GM06990 (cell line): ENCODE data around the gene CLRN3.

Source experiments
- DNase-seq: peaks from one replicate; pipeline ENCODE4 v3.0.0-alpha.2; 2011; ENCODE audit not compliant: insufficient read length; ENCODE audit errors: extremely low read depth
- H3K27me3 ChIP-seq: replicated peaks from 2 replicates; pipeline ENCODE4 v1.6.0; 2011; ENCODE audit warnings: low read length; ENCODE audit not compliant: control insufficient read depth, insufficient read depth
- H3K36me3 ChIP-seq: 2 replicates; pipeline ENCODE4 v1.5.1; 2011; ENCODE audit warnings: low read length; ENCODE audit not compliant: control insufficient read depth, insufficient read depth
- H3K4me3 ChIP-seq: replicated peaks from 2 replicates; pipeline ENCODE4 v1.5.1; 2011; ENCODE audit warnings: low read depth, mild to moderate bottlenecking, control low read depth, low read length
- TF ChIP-seq, protein P1 (sequence below): IDR thresholded peaks from 2 replicates; pipeline ENCODE4 v1.5.1; 2011; ENCODE audit warnings: low read length, control low read depth, mild to moderate bottlenecking, inconsistent platforms; ENCODE audit not compliant: insufficient read depth, poor library complexity, severe bottlenecking

The CLRN3 gene

DNA sequence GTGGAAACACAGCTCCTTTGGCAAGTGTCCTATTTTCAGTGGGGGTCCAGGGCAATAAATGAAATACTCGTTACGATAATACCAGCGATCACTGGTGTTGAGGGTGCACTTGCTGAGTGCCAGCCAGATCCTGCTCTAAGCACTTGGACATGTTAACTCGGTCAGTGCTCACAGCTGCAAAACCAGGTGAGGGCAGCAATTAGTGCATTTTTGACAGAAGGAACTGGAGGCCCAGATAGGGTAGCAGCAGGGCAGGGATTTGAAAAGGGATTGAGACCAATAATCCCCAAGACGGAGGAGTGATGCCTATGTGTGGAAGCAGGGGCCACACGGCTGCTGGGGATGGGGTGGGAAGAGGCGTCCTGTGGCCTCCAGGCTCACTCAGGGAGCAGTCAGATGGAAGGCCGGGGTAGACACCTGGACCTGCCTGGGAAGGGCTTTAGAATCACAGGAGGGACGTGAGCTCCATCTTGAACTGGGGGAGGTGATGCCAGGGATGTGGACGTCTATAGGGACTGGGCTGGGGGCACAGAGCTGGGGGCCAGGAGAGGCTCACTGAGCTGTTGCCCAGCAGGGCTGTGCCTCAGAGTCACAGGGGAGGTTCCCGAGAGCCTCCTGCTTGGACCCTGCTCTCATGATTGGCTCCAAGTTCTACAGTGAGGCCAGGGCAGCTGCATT is 28.5 kb upstream of the CLRN3 start:
- TF ChIP-seq, protein P1, sequence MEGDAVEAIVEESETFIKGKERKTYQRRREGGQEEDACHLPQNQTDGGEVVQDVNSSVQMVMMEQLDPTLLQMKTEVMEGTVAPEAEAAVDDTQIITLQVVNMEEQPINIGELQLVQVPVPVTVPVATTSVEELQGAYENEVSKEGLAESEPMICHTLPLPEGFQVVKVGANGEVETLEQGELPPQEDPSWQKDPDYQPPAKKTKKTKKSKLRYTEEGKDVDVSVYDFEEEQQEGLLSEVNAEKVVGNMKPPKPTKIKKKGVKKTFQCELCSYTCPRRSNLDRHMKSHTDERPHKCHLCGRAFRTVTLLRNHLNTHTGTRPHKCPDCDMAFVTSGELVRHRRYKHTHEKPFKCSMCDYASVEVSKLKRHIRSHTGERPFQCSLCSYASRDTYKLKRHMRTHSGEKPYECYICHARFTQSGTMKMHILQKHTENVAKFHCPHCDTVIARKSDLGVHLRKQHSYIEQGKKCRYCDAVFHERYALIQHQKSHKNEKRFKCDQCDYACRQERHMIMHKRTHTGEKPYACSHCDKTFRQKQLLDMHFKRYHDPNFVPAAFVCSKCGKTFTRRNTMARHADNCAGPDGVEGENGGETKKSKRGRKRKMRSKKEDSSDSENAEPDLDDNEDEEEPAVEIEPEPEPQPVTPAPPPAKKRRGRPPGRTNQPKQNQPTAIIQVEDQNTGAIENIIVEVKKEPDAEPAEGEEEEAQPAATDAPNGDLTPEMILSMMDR: no peak
- H3K36me3 ChIP-seq: no peaks in the 10 kb centered on the region
- H3K27me3 ChIP-seq: no peaks in the 10 kb centered on the region; the same call in 1 of the 2 replicates
- DNase-seq: no peak
- no peak overlapping the region for H3K4me3 ChIP-seq

DNA sequence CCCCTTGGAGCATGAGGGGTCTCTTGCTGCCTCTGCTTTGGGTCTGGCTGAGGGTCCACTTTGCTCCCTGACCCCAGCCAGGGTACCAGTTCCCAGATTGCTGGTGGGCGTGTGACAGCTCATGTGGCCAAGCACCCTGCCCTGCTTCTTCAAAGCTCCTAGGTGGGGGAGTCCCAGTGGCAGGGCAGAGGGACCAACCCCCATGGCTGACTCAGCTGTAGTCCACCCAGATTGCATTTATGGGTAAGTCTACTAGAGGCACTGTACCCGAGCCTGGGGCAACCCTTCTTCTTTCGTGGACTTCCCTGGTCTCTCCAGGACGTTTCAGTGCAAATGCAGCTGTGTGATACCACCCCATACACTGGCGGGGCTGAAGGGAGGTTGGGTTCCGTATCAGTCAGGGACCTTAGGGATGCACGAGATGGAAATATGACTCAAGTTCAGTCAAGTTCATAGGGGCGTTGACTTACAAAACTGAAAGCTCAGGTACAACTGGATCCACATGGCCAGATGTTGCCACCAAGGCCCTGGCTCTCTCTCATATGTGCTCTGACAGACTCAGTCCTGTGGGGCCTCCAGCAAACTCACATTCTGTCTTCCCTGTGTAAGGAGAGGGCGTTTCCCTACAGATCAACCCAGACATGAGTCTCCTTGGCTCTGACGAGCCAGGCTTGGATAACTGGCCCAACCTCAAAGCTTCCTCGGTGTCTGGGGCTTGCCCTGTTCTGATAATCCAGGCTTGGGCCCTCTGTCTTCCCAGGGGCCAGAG is 27.7 kb upstream of the CLRN3 start:
- H3K36me3 ChIP-seq: no peaks in the 10 kb centered on the region
- TF ChIP-seq, protein P1: no peak
- DNase-seq: no peak
- H3K4me3 ChIP-seq: no peak overlapping the region
- no peaks in the 10 kb centered on the region; the same call in 1 of the 2 replicates for H3K27me3 ChIP-seq

DNA sequence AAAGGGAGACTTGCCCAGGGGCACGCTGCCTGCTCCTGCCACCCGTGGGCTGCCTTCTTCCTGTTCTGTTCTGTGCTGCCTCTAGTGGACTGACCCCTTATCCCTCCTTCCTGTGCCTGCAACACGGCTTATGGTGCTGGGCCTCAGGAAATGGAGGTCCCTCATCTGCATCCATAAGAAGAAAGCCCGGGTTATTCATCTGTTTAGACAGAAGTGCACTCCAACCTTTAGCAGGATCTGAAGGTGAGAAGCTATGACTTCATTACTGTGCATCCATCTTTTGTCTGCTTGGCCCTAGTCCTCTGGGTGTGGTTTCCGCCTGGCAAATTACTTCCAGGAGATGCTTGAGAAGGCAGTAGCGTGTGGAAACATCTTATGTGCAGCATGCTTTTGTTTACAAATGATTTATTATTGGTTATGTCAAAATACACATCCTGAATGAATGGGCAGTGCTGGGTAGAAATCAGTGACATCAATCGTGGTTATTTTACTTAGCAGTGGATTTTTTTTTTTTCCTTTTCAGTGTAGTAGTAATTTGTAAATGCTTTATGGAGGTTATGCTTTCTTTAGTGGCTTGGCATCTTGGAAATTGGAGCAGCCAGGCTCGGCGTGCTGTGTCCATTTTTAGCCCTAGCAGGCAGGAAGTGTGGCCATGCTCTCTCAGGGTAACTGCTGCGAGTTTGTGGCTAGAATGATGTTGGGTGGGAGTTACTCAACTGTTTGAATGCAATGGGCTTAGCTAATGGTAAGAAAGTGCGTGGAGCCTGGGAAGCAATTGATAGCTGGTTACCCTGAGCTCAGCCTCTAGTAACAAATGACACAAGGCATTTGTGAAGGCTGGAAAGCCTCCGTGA is 26.9 kb upstream of the CLRN3 start:
- no peak overlapping the region for H3K4me3 ChIP-seq
- H3K36me3 ChIP-seq: no peaks in the 10 kb centered on the region
- H3K27me3 ChIP-seq: no peaks in the 10 kb centered on the region; the same call in 1 of the 2 replicates
- TF ChIP-seq, protein P1: no peak
- no peak for DNase-seq

DNA sequence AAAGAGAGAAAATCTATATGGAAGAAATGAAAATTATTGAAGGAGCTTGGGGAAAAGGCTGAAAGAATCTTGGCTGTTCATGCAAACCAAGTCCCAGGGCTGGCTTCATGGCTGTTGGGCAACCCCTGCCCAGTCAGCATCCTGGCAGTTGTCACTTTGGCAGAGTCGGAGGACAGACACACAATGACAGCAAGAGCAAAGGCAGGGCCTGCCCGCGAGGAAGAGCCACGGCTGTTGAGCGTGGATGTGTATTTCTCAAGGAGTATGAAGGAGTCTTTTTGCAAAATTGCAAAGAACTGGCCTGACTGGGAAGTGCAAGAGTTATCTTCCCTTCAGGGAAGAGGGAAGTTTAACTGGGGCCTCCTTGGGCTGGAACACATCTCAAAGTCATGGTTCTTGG is 25.8 kb upstream of the CLRN3 start:
- TF ChIP-seq, protein P1: no peak
- no peaks in the 10 kb centered on the region for H3K36me3 ChIP-seq
- DNase-seq: no peak
- no peak overlapping the region for H3K4me3 ChIP-seq
- no peaks in the 10 kb centered on the region; the same call in 1 of the 2 replicates for H3K27me3 ChIP-seq

DNA sequence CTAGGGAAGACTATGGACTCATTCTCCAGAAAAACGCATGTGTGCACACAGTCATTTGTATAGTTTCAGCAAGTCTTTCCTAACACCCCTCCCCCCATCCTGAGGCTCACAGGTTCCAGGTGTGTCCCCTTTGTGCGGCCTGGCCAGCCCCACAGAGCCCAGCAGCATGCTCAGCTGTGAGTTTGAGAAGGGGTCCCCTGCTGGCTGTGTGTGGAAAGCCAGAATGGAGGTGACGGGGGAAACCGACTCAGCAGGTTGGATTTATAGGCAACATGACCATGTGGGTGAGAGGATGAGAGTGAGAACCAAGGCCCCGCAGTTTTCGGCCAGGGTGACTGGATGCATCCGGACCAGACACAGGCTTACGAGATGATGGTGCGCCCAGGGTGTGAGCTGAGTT is 24.1 kb upstream of the CLRN3 start:
- H3K4me3 ChIP-seq: no peak overlapping the region
- TF ChIP-seq, protein P1: no peak
- H3K36me3 ChIP-seq: no peaks in the 10 kb centered on the region
- no peak for DNase-seq
- no peaks in the 10 kb centered on the region; the same call in 1 of the 2 replicates for H3K27me3 ChIP-seq
